K562 (cell line): Measurements from ENCODE around the gene TBC1D5.

Source experiments
- EGR1 ChIP-seq: fragments of 450-650 bp; conservative IDR thresholded peaks from 2 replicates; pipeline ENCODE4 v1.6.1; 2017; ENCODE audit warnings: mild to moderate bottlenecking
- FOXJ2 ChIP-seq: fragments of 200-800 bp; sonication (Bioruptor generic); IDR thresholded peaks from 2 replicates; pipeline ENCODE4 v1.6.1; 2016; ENCODE audit warnings: missing genetic modification characterization, missing compliant biosample characterization
- HDAC6 ChIP-seq: IDR thresholded peaks from 2 replicates; pipeline ENCODE4 v1.6.1; 2012; ENCODE audit warnings: low read depth, mild to moderate bottlenecking, control low read depth, inconsistent platforms, low read length, moderate library complexity
- KDM4B ChIP-seq, 2 experiments: fragments of 450-650 bp in 1 of 2; sonication (generic) in 1 of 2; IDR thresholded peaks; 2 replicates each; pipeline ENCODE4 v1.6.1; 2016 to 2017; ENCODE audit warnings: borderline replicate concordance in 2 of 2, antibody characterized with exemption in 1 of 2, low read depth in 1 of 2, mild to moderate bottlenecking in 1 of 2
- MTA1 ChIP-seq: fragments of 450-650 bp; IDR thresholded peaks from 2 replicates; pipeline ENCODE4 v1.6.1; 2017; ENCODE audit warnings: borderline replicate concordance
- POLR2A ChIP-seq: fragments of 450-650 bp; conservative IDR thresholded peaks from 2 replicates; pipeline ENCODE4 v1.6.1; 2016
- POLR2AphosphoS5 ChIP-seq: IDR thresholded peaks from 2 replicates; pipeline ENCODE4 v1.6.1; 2011; ENCODE audit warnings: mild to moderate bottlenecking, low read depth, low read length, moderate library complexity; ENCODE audit not compliant: control insufficient read depth, insufficient read depth
- POLR3A ChIP-seq: IDR thresholded peaks from 2 replicates; pipeline ENCODE4 v1.6.1; 2011; ENCODE audit warnings: borderline replicate concordance, mild to moderate bottlenecking, moderate library complexity; ENCODE audit not compliant: insufficient read length, insufficient read depth; ENCODE audit errors: extremely low read depth
- RBM39 ChIP-seq: fragments of 200-400 bp; formaldehyde crosslinking; optimal IDR thresholded peaks from 2 replicates; pipeline ENCODE3; 2018; ENCODE audit warnings: low read depth, low read length
- SMARCB1 ChIP-seq: IDR thresholded peaks from 2 replicates; pipeline ENCODE4 v1.6.1; 2011; ENCODE audit warnings: improper control_type of control experiment, low read depth; ENCODE audit not compliant: insufficient read length
- TCF7L2 ChIP-seq: fragments of 150-350 bp; IDR thresholded peaks from 2 replicates; pipeline ENCODE4 v1.6.1; 2016; ENCODE audit warnings: low read depth, mild to moderate bottlenecking, low read length, moderate library complexity
- ZNF41 ChIP-seq: fragments of 250-450 bp; sonication (Bioruptor Pico); conservative IDR thresholded peaks from 2 replicates; pipeline ENCODE4 v1.4.0; 2020; ENCODE audit warnings: mild to moderate bottlenecking

GRCh38 chr3:17590465-17590864, 152.0 kb downstream of the TBC1D5 start:
- TF ChIP-seq KDM4B (IDR thresholded peaks at IDR 0.05; ENCODE audit: borderline replicate concordance in 2 of 2, low read depth in 1 of 2) (no peak), HDAC6 (no peak), ZNF41 (no peak), POLR3A (no peak), FOXJ2 (no peak), EGR1 (no peak), POLR2AphosphoS5 (no peak), POLR2A (no peak), RBM39 (no peak), TCF7L2 (no peak), SMARCB1 (no peak), MTA1 (no peak)
